ENCODE measurements around the gene CX3CL1. TPM values are rescaled to one million over a fixed set of nuclear protein-coding genes. Genes with fewer than 3 reads are reported as not detected.

CX3CL1 gene
- total RNA-seq, 1 donor from 2014 or later = 2.5 TPM

- Mint-ChIP-seq H3K27me3 (ENCODE audit: low read depth) (no peaks in the 10 kb centered on the region), H3K36me3 (no peaks in the 10 kb centered on the region), H3K4me1 (peaks cover 35% of the 10 kb centered on the region), H3K9me3 (no peaks in the 10 kb centered on the region), H3K4me3 (no peak overlapping the region), H3K27ac (no peak overlapping the region)
- DNase-seq (ENCODE audit: low spot score in 2 of 2, unreplicated experiment in 2 of 2) = no peak
- no peak for TF ChIP-seq CTCF (IDR thresholded peaks at IDR 0.05; ENCODE audit: unreplicated experiment)
These were observed 4.1 kb downstream of the CX3CL1 start for GRCh38 chr16:57376313-57376818.

- no peaks in the 10 kb centered on the region for H3K36me3 Mint-ChIP-seq
- H3K4me3 Mint-ChIP-seq = no peak overlapping the region
- DNase-seq (ENCODE audit: low spot score in 2 of 2, unreplicated experiment in 2 of 2) = no peak
- peak overlapping the region; percentile 86 for H3K27ac Mint-ChIP-seq
- H3K9me3 Mint-ChIP-seq = no peaks in the 10 kb centered on the region
- peaks cover 32% of the 10 kb centered on the region for H3K4me1 Mint-ChIP-seq
- TF ChIP-seq CTCF (IDR thresholded peaks at IDR 0.05; ENCODE audit: unreplicated experiment) = no peak
- H3K27me3 Mint-ChIP-seq (ENCODE audit: low read depth) = no peaks in the 10 kb centered on the region
These were observed 5.0 kb downstream of the CX3CL1 start for GRCh38 chr16:57377080-57377841.

GRCh38 chr16:57379579-57379978 lies 7.3 kb downstream of the CX3CL1 start:
- peaks cover 14% of the 10 kb centered on the region for H3K4me1 Mint-ChIP-seq
- H3K27ac Mint-ChIP-seq = no peak overlapping the region
- TF ChIP-seq CTCF (IDR thresholded peaks at IDR 0.05; ENCODE audit: unreplicated experiment) = no peak
- no peaks in the 10 kb centered on the region for H3K27me3 Mint-ChIP-seq (ENCODE audit: low read depth)
- H3K9me3 Mint-ChIP-seq = no peaks in the 10 kb centered on the region
- H3K4me3 Mint-ChIP-seq = no peak overlapping the region
- no peaks in the 10 kb centered on the region for H3K36me3 Mint-ChIP-seq
- DNase-seq (ENCODE audit: low spot score in 2 of 2, unreplicated experiment in 2 of 2) = no peak

GRCh38 chr16:57380671-57381462 lies 8.6 kb downstream of the CX3CL1 start:
- Mint-ChIP-seq H3K27me3 (ENCODE audit: low read depth) (no peaks in the 10 kb centered on the region), H3K9me3 (no peaks in the 10 kb centered on the region), H3K36me3 (no peaks in the 10 kb centered on the region), H3K27ac (no peak overlapping the region), H3K4me1 (peaks cover 14% of the 10 kb centered on the region), H3K4me3 (no peak overlapping the region)
- no peak for DNase-seq (ENCODE audit: low spot score in 2 of 2, unreplicated experiment in 2 of 2)
- no peak for TF ChIP-seq CTCF (IDR thresholded peaks at IDR 0.05; ENCODE audit: unreplicated experiment)

- H3K4me1 Mint-ChIP-seq = peaks cover 18% of the 10 kb centered on the region
- TF ChIP-seq CTCF (IDR thresholded peaks at IDR 0.05; ENCODE audit: unreplicated experiment) = no peak
These were observed 9.7 kb downstream of the CX3CL1 start for GRCh38 chr16:57381791-57382534.

More at GRCh38 chr16:57381791-57382534, 9.7 kb downstream of the CX3CL1 start:
- H3K27ac Mint-ChIP-seq = no peak overlapping the region
- H3K27me3 Mint-ChIP-seq (ENCODE audit: low read depth) = no peaks in the 10 kb centered on the region
- H3K9me3 Mint-ChIP-seq = no peaks in the 10 kb centered on the region
- H3K36me3 Mint-ChIP-seq = no peaks in the 10 kb centered on the region
- H3K4me3 Mint-ChIP-seq = no peak overlapping the region
- no peak for DNase-seq (ENCODE audit: low spot score in 2 of 2, unreplicated experiment in 2 of 2)

Data from mesothelial cell of epicardium (in vitro differentiated cells).